GM19372 (cell line): ENCODE data around the gene XPC.
"Not testable (repeated sequence)": the region's sequence is repeated elsewhere in the genome, so short reads cannot be mapped to it uniquely, and the experiment has no call there.

Experiments
- ATAC-seq: cut with Tn5 transposase; IDR thresholded peaks from one replicate; pipeline ENCODE4 v1.9.1; 2021; ENCODE audit warnings: mild to moderate bottlenecking, low read depth, moderate library complexity; ENCODE audit not compliant: unreplicated experiment

XPC gene

GRCh38 chr3:14178247-14179113 is at the start of gene XPC, which contains the start of gene LSM3:
XPC (minus strand) TSS chr3:14178601; CDS start chr3:14178568, 33 bp downstream.
LSM3 (plus strand) TSS chr3:14178817; CDS start chr3:14178861, 44 bp downstream.
- ATAC-seq: peak; percentile 86

DNA sequence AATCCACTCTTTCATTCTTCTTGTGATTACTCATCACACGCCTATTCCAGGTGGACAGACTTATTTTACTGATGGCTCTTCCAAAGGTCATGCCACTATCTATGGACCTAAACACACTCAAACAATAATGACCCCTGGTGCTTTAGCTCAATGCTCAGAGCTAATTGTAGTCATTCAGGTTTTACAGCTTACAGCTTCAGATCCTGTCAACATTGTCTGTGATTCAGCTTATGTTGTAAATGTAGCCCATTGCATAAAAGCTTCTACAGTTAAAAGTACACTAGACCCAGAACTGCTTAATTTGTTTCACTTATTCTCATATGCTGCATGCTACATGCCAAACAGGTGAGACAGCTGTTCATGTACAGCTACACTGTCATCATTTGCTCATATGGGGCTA is 49.5 kb upstream of the XPC start:
- no peak for ATAC-seq

DNA sequence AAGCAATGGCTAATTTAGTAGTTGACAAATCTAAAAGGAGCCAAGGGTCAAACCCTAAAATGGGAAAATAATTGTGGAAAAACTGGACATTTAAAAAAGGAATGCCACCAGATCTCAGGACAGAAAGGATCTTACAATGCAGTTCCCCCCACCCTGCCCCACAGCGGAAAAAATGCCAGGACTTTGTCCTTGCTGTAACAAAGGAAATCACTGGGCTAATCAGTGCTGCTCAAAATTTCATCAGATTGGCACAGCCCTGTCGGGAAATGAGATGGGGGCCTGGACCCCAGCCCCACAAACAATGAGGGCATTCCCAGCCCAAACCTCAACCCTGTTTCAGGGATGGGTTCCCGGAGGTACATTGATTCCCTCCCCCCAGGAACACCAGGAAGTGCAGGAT is 48.0 kb upstream of the XPC start:
- not testable (repeated sequence) for ATAC-seq

DNA sequence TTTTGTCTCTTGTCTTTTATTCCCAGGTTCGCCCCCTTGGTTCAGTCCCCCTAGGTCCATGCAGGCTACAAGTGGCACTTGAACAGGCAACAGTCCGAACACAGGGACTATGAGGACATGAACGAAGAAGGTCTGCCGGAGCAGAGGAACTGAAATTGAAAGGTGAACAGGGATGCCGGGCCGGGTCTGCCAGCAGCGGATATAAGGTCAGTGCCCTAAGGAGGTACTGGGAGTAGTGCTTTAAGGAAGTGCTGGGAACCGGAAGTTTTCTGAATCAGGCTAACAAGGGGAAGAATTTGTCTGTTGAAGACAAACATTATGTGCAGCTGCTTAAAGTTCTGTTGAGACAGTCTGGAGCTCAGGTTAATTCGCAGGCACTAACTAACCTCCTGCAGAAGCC is 47.0 kb upstream of the XPC start:
- no peak for ATAC-seq

GRCh38 chr3:14224895-14225294 is 46.5 kb upstream of the XPC start:
- no peak for ATAC-seq

GRCh38 chr3:14223595-14223994 is 45.2 kb upstream of the XPC start:
- ATAC-seq: no peak

DNA sequence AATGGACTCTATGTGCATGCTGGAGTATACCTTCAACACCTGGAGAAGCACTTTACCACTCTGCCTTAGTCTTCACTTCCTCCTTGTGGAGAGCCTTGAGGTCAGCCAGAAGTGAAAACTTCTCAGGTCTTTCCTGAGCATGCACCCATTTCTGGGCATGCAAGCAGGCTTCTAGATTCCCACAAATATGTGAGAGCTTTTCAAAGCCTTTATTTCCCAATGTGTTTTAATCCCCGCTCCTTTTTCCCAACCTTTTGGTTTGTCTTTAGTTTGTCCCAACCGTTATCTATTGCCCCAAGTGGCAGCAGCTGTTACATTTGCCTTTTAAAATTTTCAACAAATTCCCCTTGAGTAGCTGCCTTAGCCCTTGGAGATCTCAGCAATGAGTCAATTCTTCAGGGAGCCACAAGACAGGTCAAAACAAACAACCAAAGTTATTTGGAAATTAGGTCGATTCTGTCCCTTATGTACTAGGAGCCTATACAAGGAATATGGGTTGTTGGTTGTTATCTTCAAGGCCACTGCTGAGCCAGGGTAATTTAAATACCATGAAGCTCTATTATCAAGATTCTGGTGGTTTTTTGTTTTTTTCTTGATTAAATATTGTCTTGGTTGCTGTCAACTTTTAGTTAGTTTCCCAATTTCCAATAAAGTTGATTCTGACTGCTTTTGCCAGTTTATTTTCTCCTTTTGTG is 44.6 kb upstream of the XPC start:
- no peak for ATAC-seq

DNA sequence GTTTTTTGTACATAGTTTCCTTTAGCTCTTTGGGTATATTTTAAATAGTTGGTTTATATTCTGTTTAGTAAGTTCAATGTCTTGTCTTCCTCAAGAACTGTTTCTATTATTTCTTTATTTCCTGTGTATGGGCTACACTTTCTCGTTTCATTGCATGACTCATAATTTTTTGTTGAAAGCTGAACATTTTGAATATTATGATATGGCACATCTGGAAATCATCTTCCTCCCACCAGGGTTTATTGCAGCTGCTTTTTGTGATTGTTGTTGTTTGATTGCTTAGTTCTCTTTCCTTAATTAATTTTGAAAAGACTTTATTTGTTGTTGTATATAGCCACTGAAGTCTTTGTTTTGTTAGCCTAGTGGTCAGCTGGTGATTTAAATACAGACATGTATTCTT is 44.1 kb upstream of the XPC start:
- ATAC-seq: no peak

GRCh38 chr3:14221902-14222301 is 43.5 kb upstream of the XPC start:
- ATAC-seq: no peak

DNA sequence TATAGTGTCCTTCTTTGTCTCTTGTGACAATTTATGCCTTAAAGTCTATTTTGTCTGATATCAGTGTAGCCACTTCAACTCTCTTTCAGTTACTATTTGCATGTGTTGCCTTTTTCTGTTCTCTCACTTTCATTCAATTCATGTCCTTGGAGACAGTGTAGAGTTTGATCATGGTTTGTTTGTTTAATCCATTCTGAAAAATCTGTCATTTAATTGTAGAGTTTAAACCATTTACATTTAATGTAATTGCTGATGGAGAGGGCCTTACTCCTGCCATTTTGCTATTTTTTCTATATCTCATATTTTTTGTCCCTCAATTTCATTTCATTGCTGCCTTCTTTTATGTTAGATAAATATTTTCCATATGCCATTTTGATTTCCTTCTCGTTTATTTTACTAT is 42.5 kb upstream of the XPC start:
- no peak for ATAC-seq

GRCh38 chr3:14218355-14218754 is 40.0 kb upstream of the XPC start:
- ATAC-seq: no peak

DNA sequence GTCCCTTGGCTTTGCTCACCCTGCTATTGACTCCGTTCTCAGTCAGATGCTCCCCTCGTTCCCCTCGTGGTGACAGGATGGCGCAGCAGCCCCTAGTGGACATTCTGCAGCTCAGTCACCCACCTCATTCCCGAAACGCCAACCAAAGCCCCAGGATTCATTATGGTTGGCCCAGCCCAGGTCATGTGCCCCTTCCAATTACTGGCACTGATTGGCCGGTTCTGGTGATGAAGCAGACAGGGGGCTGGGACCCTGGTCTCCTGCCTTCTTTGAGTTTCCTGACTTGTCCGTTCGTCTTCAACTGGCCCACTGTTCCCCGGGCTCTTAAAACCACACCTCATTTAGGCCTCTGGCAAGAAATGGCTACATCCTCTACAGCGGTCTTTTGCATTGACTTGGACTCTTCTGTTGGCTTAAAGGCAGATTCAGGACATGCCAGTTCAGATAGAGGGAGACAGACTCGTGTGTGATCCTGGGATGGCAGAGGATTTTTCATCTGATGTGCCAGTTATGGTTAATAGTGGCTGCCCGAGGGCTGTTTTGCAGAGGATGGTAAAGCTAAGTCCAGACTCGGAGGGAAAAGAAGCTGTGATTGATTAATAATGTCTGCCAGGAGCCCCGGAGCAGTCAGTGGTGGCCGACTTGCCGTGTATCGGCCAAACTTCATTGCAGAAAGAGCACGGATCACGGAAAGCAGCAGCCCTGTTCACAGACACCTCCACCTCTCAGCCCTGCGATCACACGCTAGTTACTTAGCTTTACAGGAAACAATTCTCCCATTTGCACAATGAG is 38.1 kb upstream of the XPC start:
- ATAC-seq: no peak

DNA sequence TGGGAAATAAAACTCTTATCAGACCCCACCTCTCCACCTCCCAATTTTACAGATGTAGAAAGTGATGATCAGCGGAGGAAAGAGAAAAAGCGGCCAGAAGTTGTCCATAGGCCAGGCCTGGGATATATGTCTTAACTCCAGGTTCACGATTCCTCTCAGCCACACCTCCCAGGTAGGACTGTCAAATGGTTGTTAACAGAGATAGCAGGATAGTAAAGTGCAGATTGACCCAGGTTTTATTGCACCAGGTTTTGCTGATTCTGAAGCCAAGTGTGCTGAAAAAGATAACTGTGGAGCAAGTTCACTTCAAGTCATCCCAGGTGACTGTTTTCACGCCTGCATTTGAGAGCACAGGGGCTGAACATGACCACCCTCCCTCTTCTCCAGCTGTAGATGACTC is 36.4 kb upstream of the XPC start:
- ATAC-seq: no peak

DNA sequence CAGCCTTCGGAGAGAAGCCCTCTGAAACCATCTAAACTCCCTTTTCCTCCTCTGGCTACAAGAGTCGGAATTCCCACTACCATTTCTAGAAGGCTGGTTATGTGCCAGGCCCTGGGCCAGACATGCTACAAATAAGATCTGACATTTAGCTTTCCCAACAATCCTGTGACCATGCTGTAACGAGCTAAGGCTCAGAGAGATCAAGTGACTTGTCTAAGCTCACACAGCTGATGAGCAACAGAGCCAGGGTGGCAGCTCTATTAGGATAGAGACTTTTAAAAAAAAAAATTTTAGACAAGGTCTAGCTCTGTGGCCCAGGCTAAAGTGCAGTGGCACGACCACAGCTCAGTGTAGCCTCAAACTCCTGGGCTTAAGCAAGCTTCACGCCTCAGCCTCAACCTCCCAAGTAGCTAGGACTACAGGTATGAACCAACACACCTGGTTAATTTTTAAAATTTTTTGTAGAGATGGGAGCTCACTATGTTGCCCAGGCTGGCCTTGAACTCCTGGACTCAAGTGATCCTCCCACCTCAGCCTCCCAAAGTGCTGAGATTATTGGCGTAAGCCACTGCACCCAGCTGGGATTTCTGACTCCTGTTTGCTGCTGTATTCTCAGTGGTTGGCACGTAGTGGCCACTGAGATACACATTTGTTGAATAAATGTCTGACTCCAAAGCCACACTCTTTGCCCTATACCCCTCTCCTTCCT is 34.8 kb upstream of the XPC start:
- ATAC-seq: no peak

GRCh38 chr3:14212032-14212431 is 33.6 kb upstream of the XPC start:
- no peak for ATAC-seq

GRCh38 chr3:14211621-14212020 is 33.2 kb upstream of the XPC start:
- ATAC-seq: no peak

GRCh38 chr3:14210843-14211594 is 32.6 kb upstream of the XPC start:
- ATAC-seq: no peak

- ATAC-seq: no peak
Measured at GRCh38 chr3:14210290-14210688, 31.9 kb upstream of the XPC start.

- ATAC-seq: no peak
Measured at GRCh38 chr3:14209581-14210289, 31.3 kb upstream of the XPC start.
